ENCODE data around the gene SLC35A5. TPM values are rescaled to one million over a fixed set of nuclear protein-coding genes. Genes with fewer than 3 reads are reported as not detected.

The SLC35A5 gene
- total and polyA plus RNA-seq, 2 of the 13 experiments (the other 11 are each of a cell fraction or from before 2014, with no cell fraction given) = 15.5 to 26.5 TPM

- TF ChIP-seq, protein P1, sequence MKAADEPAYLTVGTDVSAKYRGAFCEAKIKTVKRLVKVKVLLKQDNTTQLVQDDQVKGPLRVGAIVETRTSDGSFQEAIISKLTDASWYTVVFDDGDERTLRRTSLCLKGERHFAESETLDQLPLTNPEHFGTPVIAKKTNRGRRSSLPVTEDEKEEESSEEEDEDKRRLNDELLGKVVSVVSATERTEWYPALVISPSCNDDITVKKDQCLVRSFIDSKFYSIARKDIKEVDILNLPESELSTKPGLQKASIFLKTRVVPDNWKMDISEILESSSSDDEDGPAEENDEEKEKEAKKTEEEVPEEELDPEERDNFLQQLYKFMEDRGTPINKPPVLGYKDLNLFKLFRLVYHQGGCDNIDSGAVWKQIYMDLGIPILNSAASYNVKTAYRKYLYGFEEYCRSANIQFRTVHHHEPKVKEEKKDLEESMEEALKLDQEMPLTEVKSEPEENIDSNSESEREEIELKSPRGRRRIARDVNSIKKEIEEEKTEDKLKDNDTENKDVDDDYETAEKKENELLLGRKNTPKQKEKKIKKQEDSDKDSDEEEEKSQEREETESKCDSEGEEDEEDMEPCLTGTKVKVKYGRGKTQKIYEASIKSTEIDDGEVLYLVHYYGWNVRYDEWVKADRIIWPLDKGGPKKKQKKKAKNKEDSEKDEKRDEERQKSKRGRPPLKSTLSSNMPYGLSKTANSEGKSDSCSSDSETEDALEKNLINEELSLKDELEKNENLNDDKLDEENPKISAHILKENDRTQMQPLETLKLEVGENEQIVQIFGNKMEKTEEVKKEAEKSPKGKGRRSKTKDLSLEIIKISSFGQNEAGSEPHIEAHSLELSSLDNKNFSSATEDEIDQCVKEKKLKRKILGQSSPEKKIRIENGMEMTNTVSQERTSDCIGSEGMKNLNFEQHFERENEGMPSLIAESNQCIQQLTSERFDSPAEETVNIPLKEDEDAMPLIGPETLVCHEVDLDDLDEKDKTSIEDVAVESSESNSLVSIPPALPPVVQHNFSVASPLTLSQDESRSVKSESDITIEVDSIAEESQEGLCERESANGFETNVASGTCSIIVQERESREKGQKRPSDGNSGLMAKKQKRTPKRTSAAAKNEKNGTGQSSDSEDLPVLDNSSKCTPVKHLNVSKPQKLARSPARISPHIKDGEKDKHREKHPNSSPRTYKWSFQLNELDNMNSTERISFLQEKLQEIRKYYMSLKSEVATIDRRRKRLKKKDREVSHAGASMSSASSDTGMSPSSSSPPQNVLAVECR (CRISPR knock-in tag; IDR thresholded peaks at IDR 0.05; ENCODE audit: borderline replicate concordance) = peak; percentile 97
- TF ChIP-seq, protein P2, sequence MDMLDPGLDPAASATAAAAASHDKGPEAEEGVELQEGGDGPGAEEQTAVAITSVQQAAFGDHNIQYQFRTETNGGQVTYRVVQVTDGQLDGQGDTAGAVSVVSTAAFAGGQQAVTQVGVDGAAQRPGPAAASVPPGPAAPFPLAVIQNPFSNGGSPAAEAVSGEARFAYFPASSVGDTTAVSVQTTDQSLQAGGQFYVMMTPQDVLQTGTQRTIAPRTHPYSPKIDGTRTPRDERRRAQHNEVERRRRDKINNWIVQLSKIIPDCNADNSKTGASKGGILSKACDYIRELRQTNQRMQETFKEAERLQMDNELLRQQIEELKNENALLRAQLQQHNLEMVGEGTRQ (IDR thresholded peaks at IDR 0.05; ENCODE audit: low read depth, low read length) = peak; percentile 99
- TF ChIP-seq, protein P2 (CRISPR knock-in tag; IDR thresholded peaks at IDR 0.05; ENCODE audit: borderline replicate concordance) = peak; percentile 100; the same call in 1 of the 2 replicates
- TF ChIP-seq ZBTB14 (CRISPR knock-in tag; IDR thresholded peaks at IDR 0.05) = no peak
- 0 out of 2 replicates have a peak, but pooled peaks have one; percentile 73 for TF ChIP-seq DZIP1 (CRISPR knock-in tag; IDR thresholded peaks at IDR 0.05)
- peak; percentile 96 for TF ChIP-seq NAIF1 (CRISPR knock-in tag; IDR thresholded peaks at IDR 0.05; ENCODE audit: borderline replicate concordance)
- TF ChIP-seq SNRNP70 (IDR thresholded peaks at IDR 0.05; ENCODE audit: low read depth, low read length) = no peak
- TF ChIP-seq ZNF781 (CRISPR knock-in tag; IDR thresholded peaks at IDR 0.05; ENCODE audit: borderline replicate concordance, not compliant biosample characterization) = no peak
- peak; percentile 91 for TF ChIP-seq YEATS4 (CRISPR knock-in tag; IDR thresholded peaks at IDR 0.05; ENCODE audit: borderline replicate concordance)
- no peak for TF ChIP-seq ZBTB7A (CRISPR knock-in tag; IDR thresholded peaks at IDR 0.05)
- 0 out of 2 replicates have a peak, but pooled peaks have one; percentile 13 for TF ChIP-seq ZSCAN20 (CRISPR knock-in tag; IDR thresholded peaks at IDR 0.05; ENCODE audit: borderline replicate concordance)
- TF ChIP-seq ZNF530 (CRISPR knock-in tag; IDR thresholded peaks at IDR 0.05; ENCODE audit: low read depth) = no peak
- peak; percentile 85; the same call in 1 of the 2 replicates for TF ChIP-seq TGIF2 (CRISPR knock-in tag; IDR thresholded peaks at IDR 0.05)
- peak; percentile 60 for TF ChIP-seq NRL (CRISPR knock-in tag; IDR thresholded peaks at IDR 0.05; ENCODE audit: borderline replicate concordance)
- TF ChIP-seq ZNF883 (CRISPR knock-in tag; IDR thresholded peaks at IDR 0.05; ENCODE audit: not compliant biosample characterization) = no peak
- TF ChIP-seq ZNF432 (CRISPR knock-in tag; IDR thresholded peaks at IDR 0.05; ENCODE audit: borderline replicate concordance) = no peak
- TF ChIP-seq ZMYM2 (CRISPR knock-in tag; IDR thresholded peaks at IDR 0.05) = no peak; the same call in 1 of the 2 replicates
- peak; percentile 66; the same call in 1 of the 2 replicates for TF ChIP-seq KLF6 (CRISPR knock-in tag; IDR thresholded peaks at IDR 0.05)
These were observed at the start of gene SLC35A5, which contains the start of gene ATG3 (continued) for GRCh38 chr3:112561734-112562529.

All from HepG2 (cell line).